Suprapubic skin (tissue), 3 donors: ENCODE results near the gene KIRREL3.

Experiments used
- POLR2AphosphoS5 ChIP-seq, 3 donors: sonication (generic); formaldehyde crosslinking; IDR thresholded peaks; one replicate each; pipeline ENCODE4 v1.6.1; 2017; ENCODE audit warnings: antibody characterized with exemption in 3 of 3
- TF ChIP-seq, protein P1 (sequence below), 2 donors: fragments of 200-600 bp in 1 of 2; fragments of 450-650 bp in 1 of 2; sonication (generic) in 1 of 2; IDR thresholded peaks; one replicate each; pipeline ENCODE4 v1.5.1; 2016 to 2019; ENCODE audit warnings: antibody characterized with exemption in 2 of 2, mild to moderate bottlenecking in 1 of 2, moderate library complexity in 1 of 2

DNA sequence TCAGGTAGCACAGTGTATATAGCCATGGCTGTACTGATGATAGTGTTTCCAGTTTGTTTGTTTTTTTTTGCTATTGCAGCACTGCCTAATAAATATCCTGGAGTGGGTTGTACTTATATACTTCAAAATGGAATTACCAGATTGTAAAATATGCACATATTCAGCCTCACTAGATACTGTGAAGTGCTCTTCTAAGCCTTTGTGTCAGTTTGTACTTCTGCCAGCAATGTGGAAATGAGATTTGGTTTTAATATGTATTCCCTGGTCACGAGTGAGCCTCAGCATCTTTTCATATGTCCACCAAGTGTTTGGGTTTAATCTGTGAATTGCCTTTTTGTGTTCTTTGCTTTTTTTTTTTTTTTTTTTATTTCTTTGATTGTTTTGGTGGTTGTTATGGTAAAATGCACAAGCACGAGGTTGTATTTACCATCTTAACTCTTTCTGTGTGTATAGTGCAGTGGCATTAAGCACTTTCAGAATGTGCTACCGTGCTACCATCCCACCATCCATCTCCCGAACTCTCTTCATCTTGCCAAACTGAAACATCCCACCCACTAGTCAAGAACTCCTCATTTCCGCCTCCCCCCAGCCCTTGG, 610.2 kb downstream of the KIRREL3 start:
- TF ChIP-seq, protein P1, sequence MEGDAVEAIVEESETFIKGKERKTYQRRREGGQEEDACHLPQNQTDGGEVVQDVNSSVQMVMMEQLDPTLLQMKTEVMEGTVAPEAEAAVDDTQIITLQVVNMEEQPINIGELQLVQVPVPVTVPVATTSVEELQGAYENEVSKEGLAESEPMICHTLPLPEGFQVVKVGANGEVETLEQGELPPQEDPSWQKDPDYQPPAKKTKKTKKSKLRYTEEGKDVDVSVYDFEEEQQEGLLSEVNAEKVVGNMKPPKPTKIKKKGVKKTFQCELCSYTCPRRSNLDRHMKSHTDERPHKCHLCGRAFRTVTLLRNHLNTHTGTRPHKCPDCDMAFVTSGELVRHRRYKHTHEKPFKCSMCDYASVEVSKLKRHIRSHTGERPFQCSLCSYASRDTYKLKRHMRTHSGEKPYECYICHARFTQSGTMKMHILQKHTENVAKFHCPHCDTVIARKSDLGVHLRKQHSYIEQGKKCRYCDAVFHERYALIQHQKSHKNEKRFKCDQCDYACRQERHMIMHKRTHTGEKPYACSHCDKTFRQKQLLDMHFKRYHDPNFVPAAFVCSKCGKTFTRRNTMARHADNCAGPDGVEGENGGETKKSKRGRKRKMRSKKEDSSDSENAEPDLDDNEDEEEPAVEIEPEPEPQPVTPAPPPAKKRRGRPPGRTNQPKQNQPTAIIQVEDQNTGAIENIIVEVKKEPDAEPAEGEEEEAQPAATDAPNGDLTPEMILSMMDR (IDR thresholded peaks at IDR 0.05) = no peak
- TF ChIP-seq POLR2AphosphoS5 (IDR thresholded peaks at IDR 0.05) = no peak
